ENCODE results near the gene OXA1L.

GRCh38 chr14:22822016-22822570 is 55.6 kb downstream of the OXA1L start:
- TF ChIP-seq POLR2AphosphoS5 (IDR thresholded peaks at IDR 0.05; ENCODE audit: borderline replicate concordance, low read depth, low read length) (no peak), EZH2 (IDR thresholded peaks at IDR 0.05) (no peak)

All from SK-N-MC (cell line).